Activated naive CD4-positive, alpha-beta T cell treated with anti-CD3 and anti-CD28 coated beads, Interleukin-2, amount 50 U/mL, for 72 hours (primary cell): ENCODE results near the gene OR10A5. TPM values are rescaled to one million over a fixed set of nuclear protein-coding genes. Genes with fewer than 3 reads are reported as not detected.

ENCODE experiments used
- total RNA-seq, 2 donors: library from RNA; stranded (reverse); gene quantifications; one replicate each; pipeline ENCODE4 v1.2.3, GENCODE V29; 2022

OR10A5 gene
- total RNA-seq, 2 donors from 2014 or later, result not detected

Other genes starting within 250 kb of the OR10A5 start
- 10 to 100 TPM; 24.9 to 38.3 TPM for gene RRP8, start 242.1 kb upstream of the OR10A5 start, total RNA-seq
- 10 to 100 TPM; 72.1 to 99.7 TPM for gene ILK, start 241.9 kb upstream of the OR10A5 start, total RNA-seq
- gene TAF10, start 233.5 kb upstream of the OR10A5 start, total RNA-seq, result 100 to 1,000 TPM in 1 of 2 donors, 10 to 100 TPM in 1; 95.3 to 166 TPM
- gene TPP1, start 226.3 kb upstream of the OR10A5 start, total RNA-seq, result 10 to 100 TPM; 54.7 to 67.4 TPM
- 1 to 10 TPM in 1 of 2 donors, under 1 TPM in 1; 0.82 to 2.1 TPM for gene DCHS1, start 189.9 kb upstream of the OR10A5 start, total RNA-seq
- gene MRPL17, start 162.3 kb upstream of the OR10A5 start, total RNA-seq, result 100 to 1,000 TPM in 1 of 2 donors, 10 to 100 TPM in 1; 92.4 to 104 TPM
- gene OR2AG2, start 73.7 kb upstream of the OR10A5 start, total RNA-seq, result not detected
- gene OR2AG1, start 62.7 kb upstream of the OR10A5 start, total RNA-seq, result not detected
- under 1 TPM; 0.09 to 0.10 TPM for gene OR6A2, start 46.0 kb upstream of the OR10A5 start, total RNA-seq
- gene OR10A2, start 17.4 kb downstream of the OR10A5 start, total RNA-seq, result under 1 TPM in 1 of 2 donors, not detected in 1; 0.10 TPM
- gene OR10A4, start 30.9 kb downstream of the OR10A5 start, total RNA-seq, result not detected
- under 1 TPM in 1 of 2 donors, not detected in 1; 0.37 TPM for gene OR2D2, start 46.8 kb downstream of the OR10A5 start, total RNA-seq
- not detected for gene OR2D3, start 75.3 kb downstream of the OR10A5 start, total RNA-seq
- gene ZNF215, start 80.7 kb downstream of the OR10A5 start, total RNA-seq, result 1 to 10 TPM; 1.5 to 1.8 TPM
- not detected for gene ZNF214, start 174.7 kb downstream of the OR10A5 start, total RNA-seq
- under 1 TPM; 0.07 to 0.21 TPM for gene NLRP14, start 174.8 kb downstream of the OR10A5 start, total RNA-seq
- not detected for gene RBMXL2, start 243.3 kb downstream of the OR10A5 start, total RNA-seq